ENCODE results near the gene MRTFA. TPM values are rescaled to one million over a fixed set of nuclear protein-coding genes. Genes with fewer than 3 reads are reported as not detected.
"Not testable (repeated sequence)": the region's sequence is repeated elsewhere in the genome, so short reads cannot be mapped to it uniquely, and the experiment has no call there.

MRTFA gene
- total RNA-seq, 1 experiment from 2014 or later, result 30.7 TPM

DNA sequence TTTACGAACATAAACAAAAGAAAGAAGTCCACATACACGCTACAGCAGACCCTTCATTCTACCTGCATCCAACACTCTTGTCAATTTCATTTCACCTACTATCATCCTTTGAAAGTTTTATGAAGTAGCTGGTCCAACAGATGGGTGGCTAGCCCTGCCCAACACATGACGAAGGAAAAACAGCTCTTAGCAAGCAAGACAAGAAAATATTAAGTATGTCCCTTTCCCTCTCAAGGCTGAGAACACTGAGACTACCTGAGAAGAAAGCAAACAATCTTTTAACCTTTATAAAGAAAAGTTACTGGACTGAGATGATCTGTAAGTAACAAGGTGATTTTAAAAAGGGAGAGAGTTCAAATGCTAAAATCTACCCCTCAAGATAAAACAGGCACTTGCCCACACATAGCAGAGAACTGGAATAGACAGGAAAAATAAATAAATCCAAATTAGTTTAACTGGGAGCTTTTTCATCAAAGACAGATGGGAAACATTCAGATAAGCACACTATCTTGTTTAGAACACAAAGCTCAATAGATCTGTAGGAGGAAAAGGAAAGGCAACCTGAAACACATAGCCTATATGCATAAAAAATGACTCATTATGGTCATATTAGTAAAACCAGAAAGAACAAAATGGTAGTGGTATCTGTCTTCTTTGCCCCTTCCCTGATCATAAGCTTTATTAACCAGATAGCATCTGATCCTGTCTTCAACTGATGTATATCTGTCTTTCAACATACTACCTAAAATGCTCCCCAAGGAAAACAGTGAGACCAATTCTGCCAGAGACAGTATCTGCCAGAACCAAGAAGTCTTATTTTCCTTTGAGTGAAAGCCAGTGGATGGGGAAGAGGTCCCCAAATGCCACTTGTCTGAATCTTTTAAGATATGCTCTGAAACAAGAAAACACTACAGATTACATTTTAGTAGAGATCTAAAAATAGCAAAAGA is 104.3 kb downstream of the MRTFA start:
- Histone ChIP-seq H3K4me3 (no peak overlapping the region), H3K9me3 (no peaks in the 10 kb centered on the region), H3K27me3 (no peaks in the 10 kb centered on the region), H3K36me3 (no peaks in the 10 kb centered on the region; the same call in none of the 2 replicates)
- DNase-seq, result no peak

- not testable (repeated sequence) for DNase-seq, H3K4me3 ChIP-seq, H3K27me3 ChIP-seq, H3K36me3 ChIP-seq, H3K9me3 ChIP-seq
These were observed 106.1 kb downstream of the MRTFA start for GRCh38 chr22:40530391-40530790.

DNA sequence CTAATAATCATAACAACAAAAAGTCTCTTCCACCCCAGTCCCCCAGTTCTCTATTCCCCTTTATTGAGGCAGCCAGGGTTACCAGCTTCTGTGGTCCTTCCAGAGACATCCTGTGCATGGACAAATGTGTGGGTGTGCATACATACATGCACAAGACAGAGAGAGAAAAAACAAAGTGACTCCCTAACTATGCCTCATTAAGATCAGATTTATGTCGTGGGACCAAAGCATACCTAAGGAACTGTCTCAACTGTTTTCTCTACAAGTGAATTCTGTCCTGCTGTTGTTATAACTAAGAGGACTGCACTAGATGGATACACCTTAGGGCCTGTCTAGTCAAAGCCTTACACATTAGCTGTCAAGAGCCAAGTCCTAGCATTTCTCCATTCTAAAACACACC is 106.7 kb downstream of the MRTFA start:
- Histone ChIP-seq H3K27me3 (no peaks in the 10 kb centered on the region), H3K9me3 (no peaks in the 10 kb centered on the region), H3K4me3 (no peak overlapping the region), H3K36me3 (no peaks in the 10 kb centered on the region; the same call in none of the 2 replicates)
- no peak for DNase-seq

GRCh38 chr22:40526960-40527359 is 109.6 kb downstream of the MRTFA start:
- Histone ChIP-seq H3K36me3 (peaks cover 6% of the 10 kb centered on the region), H3K9me3 (no peaks in the 10 kb centered on the region), H3K4me3 (no peak overlapping the region), H3K27me3 (no peaks in the 10 kb centered on the region)
- DNase-seq, result no peak

GRCh38 chr22:40525250-40525884 is 111.2 kb downstream of the MRTFA start:
- peaks cover 10% of the 10 kb centered on the region for H3K36me3 ChIP-seq
- no peaks in the 10 kb centered on the region for H3K9me3 ChIP-seq
- no peak overlapping the region for H3K4me3 ChIP-seq
- no peaks in the 10 kb centered on the region for H3K27me3 ChIP-seq
- DNase-seq, result peak; percentile 29

GRCh38 chr22:40524392-40525249 is 111.9 kb downstream of the MRTFA start:
- Histone ChIP-seq H3K27me3 (no peaks in the 10 kb centered on the region), H3K4me3 (no peak overlapping the region)
- peak; percentile 48 for DNase-seq

DNA sequence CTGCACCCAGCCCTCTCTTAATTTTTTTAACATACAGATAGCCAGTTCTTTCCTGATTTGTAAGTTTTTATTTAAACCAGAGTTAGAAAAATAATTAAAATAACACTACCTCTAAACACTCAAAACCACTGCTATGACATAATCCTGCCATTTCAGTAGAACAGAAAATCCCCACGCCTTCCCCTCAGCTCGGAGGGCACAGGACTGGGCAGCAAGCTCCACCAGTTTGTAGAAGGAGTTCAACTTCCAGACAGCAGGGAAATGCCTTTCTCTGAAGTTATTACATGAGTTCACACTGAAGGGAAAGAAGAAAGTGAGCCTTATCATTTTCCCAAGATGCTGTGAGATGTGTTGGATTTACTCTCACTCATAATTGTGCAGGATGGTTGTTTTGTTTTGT is 114.4 kb downstream of the MRTFA start:
- H3K9me3 ChIP-seq, result 0 out of 2 replicates have a peak, but pooled peaks cover 1% of the 10 kb centered on the region
- H3K36me3 ChIP-seq, result peaks cover 25% of the 10 kb centered on the region
- DNase-seq, result no peak
- H3K4me3 ChIP-seq, result no peak overlapping the region
- H3K27me3 ChIP-seq, result no peaks in the 10 kb centered on the region

More at GRCh38 chr22:40524392-40525249, 111.9 kb downstream of the MRTFA start:
- 0 out of 2 replicates have a peak, but pooled peaks cover 1% of the 10 kb centered on the region for H3K9me3 ChIP-seq
- peaks cover 12% of the 10 kb centered on the region for H3K36me3 ChIP-seq

- Histone ChIP-seq H3K36me3 (peaks cover 25% of the 10 kb centered on the region), H3K27me3 (no peaks in the 10 kb centered on the region), H3K9me3 (0 out of 2 replicates have a peak, but pooled peaks cover 1% of the 10 kb centered on the region), H3K4me3 (no peak overlapping the region)
- no peak for DNase-seq
These were observed 115.5 kb downstream of the MRTFA start for GRCh38 chr22:40521046-40521445.

DNA sequence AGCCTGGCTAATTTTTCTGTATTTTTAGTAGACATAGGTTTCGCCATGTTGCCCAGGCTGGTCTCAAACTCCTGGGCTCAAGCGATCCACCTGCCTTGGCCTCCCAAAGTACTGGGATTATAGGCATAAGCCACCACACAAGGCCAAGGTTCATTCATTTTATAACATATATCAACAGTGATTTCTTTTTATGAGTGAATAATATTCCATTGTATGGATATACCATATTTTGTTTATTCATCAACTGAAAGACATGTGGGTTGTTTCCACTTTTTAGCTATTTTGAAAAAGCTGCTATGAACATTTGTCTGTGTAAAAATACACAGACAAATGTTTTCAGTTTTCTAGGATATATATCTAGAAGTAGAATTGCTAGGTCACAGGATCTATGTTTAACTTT is 116.0 kb downstream of the MRTFA start:
- H3K36me3 ChIP-seq, result peaks cover 30% of the 10 kb centered on the region
- DNase-seq, result no peak
- no peaks in the 10 kb centered on the region for H3K27me3 ChIP-seq
- H3K4me3 ChIP-seq, result no peak overlapping the region
- 0 out of 2 replicates have a peak, but pooled peaks cover 1% of the 10 kb centered on the region for H3K9me3 ChIP-seq

DNA sequence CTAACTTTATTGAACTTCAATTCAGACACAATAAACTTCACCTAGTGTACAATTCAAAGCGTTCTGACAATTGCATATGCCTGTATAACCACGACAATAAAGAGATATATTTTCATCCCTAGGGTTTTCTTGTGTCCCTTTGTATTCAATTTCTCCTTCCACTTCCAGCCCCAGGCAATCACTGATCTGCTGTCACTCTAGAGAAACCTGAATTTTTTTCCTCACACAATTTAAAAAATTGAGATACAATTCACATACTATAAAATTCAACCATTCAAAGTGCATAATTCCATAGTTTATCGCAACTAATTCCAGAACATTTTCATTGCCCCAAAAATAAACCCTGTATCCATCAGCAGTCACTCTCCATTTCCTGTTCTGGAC is 116.6 kb downstream of the MRTFA start:
- H3K9me3 ChIP-seq, result 0 out of 2 replicates have a peak, but pooled peaks cover 1% of the 10 kb centered on the region
- no peaks in the 10 kb centered on the region for H3K27me3 ChIP-seq
- peaks cover 34% of the 10 kb centered on the region for H3K36me3 ChIP-seq
- DNase-seq, result no peak
- H3K4me3 ChIP-seq, result no peak overlapping the region

DNA sequence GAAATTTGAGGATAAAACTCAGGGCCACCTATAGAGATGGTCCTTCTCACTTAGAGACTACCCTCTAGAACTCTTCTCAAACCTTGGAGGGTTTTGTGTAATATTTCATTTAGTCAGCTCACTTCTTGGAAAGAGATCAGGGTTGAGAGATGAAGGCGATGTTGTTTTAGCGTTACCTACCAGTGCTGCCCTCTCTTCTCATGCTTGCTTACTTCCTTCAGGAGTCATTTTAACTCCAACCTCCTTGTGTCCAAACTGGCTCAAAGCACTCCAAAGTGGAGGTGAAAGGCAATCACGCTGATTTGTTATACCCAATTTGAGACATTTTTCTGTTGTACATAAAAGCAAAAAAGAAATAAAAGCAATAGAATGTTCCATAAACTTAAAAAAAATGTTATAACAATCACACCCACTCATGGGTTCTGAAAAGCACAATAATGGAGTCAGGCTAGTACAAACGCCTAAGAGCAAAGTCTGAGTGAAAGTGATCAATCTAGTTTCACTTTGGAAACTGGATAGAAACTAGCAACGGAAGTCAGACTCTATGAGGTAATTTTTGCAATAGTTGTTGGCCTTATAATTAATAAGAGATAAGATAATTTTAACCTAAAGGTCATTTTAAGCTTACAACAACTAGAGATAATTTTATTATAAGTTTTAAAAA is 117.1 kb downstream of the MRTFA start:
- H3K9me3 ChIP-seq, result 0 out of 2 replicates have a peak, but pooled peaks cover 1% of the 10 kb centered on the region
- no peak for DNase-seq
- no peak overlapping the region for H3K4me3 ChIP-seq
- peaks cover 34% of the 10 kb centered on the region for H3K36me3 ChIP-seq
- no peaks in the 10 kb centered on the region for H3K27me3 ChIP-seq

GRCh38 chr22:40518840-40519239 is 117.7 kb downstream of the MRTFA start:
- no peak overlapping the region for H3K4me3 ChIP-seq
- H3K9me3 ChIP-seq, result 0 out of 2 replicates have a peak, but pooled peaks cover 1% of the 10 kb centered on the region
- H3K27me3 ChIP-seq, result no peaks in the 10 kb centered on the region
- H3K36me3 ChIP-seq, result peaks cover 34% of the 10 kb centered on the region
- DNase-seq, result no peak

GRCh38 chr22:40517631-40518030 is 118.9 kb downstream of the MRTFA start:
- H3K27me3 ChIP-seq, result no peaks in the 10 kb centered on the region
- H3K9me3 ChIP-seq, result 0 out of 2 replicates have a peak, but pooled peaks cover 1% of the 10 kb centered on the region
- no peak for DNase-seq
- H3K4me3 ChIP-seq, result no peak overlapping the region
- peaks cover 29% of the 10 kb centered on the region for H3K36me3 ChIP-seq

- Histone ChIP-seq H3K27me3 (no peaks in the 10 kb centered on the region), H3K4me3 (no peak overlapping the region), H3K36me3 (peaks cover 33% of the 10 kb centered on the region), H3K9me3 (0 out of 2 replicates have a peak, but pooled peaks cover 1% of the 10 kb centered on the region)
- no peak for DNase-seq
These were observed 120.1 kb downstream of the MRTFA start for GRCh38 chr22:40516416-40516815.

DNA sequence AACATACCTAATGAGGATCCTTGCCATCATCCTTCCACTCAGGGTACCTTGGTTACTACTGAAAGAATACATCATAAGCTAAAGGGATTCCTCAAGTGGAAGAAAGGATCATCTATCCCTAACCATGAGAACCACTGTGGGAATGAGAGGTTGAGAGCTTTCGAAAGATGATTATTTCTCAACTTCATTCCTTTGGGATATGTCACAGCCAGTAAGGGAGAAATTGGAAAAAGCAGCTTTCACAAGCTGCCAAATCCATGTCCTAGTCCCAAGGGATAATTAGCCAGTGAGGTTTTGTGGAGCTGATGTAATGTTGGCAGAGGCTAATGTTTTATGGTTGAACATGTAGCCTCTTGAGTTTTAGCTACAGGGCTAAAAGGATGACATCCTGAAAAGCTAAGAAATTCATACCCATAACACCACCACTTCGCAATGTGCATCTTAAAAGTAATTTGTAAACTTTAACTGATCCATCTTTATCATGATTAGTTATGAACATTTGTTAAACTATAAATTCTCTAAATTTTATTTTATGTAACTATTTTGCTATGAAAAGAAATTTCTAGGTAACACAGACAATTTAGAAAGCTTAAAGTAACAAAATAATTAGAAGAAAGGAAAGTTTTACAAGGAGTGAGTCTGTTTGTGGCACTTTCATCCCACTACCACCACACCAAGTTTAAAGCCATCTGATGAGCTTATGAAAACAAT is 123.9 kb downstream of the MRTFA start:
- peak; percentile 74 for DNase-seq
- no peaks in the 10 kb centered on the region for H3K9me3 ChIP-seq
- no peaks in the 10 kb centered on the region for H3K27me3 ChIP-seq
- H3K4me3 ChIP-seq, result no peak overlapping the region
- H3K36me3 ChIP-seq, result peaks cover 19% of the 10 kb centered on the region
